Fibroblast of lung (primary cell): ENCODE measurements around the gene SEMA4D.

Experiments
- CTCF ChIP-seq, 2 donors: IDR thresholded peaks in 1 of 2; conservative IDR thresholded peaks in 1 of 2; 1 replicate in 1 of 2; 2 replicates in 1 of 2; pipeline ENCODE4 v1.5.1; 2011 to 2012; ENCODE audit warnings: low read length in 2 of 2, control low read depth in 1 of 2, inconsistent platforms in 1 of 2, low read depth in 1 of 2, mild to moderate bottlenecking in 1 of 2
- EZH2 ChIP-seq: IDR thresholded peaks from 2 replicates; pipeline ENCODE4 v1.5.1; 2012; ENCODE audit warnings: low read length, control low read depth, mild to moderate bottlenecking; ENCODE audit errors: missing control alignments

- TF ChIP-seq CTCF (conservative IDR thresholded peaks at IDR 0.05 in 1 of 2, IDR thresholded peaks at IDR 0.05 in 1 of 2; ENCODE audit: low read depth in 1 of 2, low read length in 2 of 2) (no peak), EZH2 (no peak)
Observed at GRCh38 chr9:89436963-89437625, 60.8 kb downstream of the SEMA4D start.
